Measurements from ENCODE around the gene DISC1.
"Not testable (repeated sequence)": the region's sequence is repeated elsewhere in the genome, so short reads cannot be mapped to it uniquely, and the experiment has no call there.

Gene DISC1

DNA sequence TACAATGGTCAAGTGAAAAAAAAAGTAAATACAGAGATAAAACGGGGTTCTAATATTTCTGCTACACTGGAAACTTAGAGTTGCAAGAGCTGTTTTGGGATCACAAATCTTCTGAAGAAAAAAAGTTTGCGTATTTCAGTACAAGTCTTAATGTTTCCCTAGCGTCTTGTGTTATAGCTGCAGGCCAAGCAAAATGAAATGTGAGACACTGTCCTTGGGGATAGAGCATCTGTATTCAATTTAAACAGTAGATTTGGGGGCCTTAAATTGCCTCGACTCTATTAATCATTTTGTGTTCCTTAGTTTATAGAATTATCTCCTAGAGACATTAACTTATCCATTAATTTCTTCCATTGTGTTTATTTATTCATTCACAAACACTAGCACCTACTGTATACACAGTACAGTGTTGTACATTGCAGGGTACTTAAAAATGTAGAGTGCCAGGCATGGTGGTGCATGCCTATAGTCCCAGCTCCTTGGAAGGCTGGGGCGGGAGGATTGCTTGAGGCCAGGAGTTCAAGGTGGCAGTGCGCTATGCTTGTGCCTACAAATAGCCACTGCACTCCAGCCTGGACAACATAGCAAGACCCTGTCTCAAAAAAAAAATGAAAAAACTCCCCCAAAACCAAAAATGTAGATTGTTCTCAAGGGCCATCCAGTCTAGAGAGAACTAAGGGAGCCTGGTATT is 7.9 kb downstream of the DISC1 start:
- DNase-seq (ENCODE audit: low spot score) (no peak), FAIRE-seq (no peak)

- FAIRE-seq (no peak), DNase-seq (ENCODE audit: low spot score) (peak; percentile 79)
These were observed 9.6 kb downstream of the DISC1 start for GRCh38 chr1:231636157-231636556.

DNA sequence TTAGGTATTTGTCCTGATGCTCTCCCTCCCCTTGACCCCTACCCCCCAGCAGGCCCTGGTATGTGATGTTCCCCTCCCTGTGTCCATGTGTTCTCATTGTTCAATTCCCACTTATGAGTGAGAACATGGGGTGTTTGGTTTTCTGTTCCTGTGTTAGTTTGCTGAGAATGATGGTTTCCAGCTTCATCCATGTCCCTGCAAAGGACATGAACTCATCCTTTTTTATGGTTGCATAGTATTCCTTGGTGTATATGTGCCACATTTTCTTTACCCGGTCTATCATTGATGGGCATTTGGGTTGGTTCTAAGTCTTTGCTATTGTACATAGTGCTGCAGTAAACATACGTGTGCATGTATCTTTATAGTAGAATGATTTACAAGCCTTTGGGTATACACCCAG is 10.3 kb downstream of the DISC1 start:
- not testable (repeated sequence) for FAIRE-seq; DNase-seq (ENCODE audit: low spot score)

- no peak for DNase-seq (ENCODE audit: low spot score)
- FAIRE-seq = no peak
These were observed 12.1 kb downstream of the DISC1 start for GRCh38 chr1:231638647-231639046.

GRCh38 chr1:231639819-231640218 is 13.2 kb downstream of the DISC1 start:
- DNase-seq (ENCODE audit: low spot score) = no peak
- FAIRE-seq = no peak

- FAIRE-seq; DNase-seq (ENCODE audit: low spot score): not testable (repeated sequence)
These were observed 14.9 kb downstream of the DISC1 start for GRCh38 chr1:231641444-231641843.

GRCh38 chr1:231642061-231642460 is 15.5 kb downstream of the DISC1 start:
- DNase-seq (ENCODE audit: low spot score); FAIRE-seq: not testable (repeated sequence)

DNA sequence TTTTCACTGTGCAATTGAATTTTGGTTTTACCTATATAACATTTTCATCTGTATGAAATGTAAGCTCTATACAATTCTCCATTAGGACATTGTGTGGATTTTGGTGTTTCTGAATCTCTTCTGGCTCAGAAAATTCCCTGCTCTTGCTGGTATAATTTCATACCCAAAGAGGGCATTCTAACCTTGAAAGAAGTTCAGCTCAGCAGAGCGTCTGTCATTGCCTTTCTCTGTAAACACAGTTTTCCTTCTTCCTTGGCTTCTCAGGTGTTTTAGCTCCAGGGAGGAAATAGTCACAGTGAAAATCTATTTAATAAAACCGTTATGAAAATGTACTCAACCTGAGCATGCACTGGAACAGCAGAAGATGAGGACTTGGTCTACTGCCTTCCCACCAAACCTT is 16.0 kb downstream of the DISC1 start:
- no peak for FAIRE-seq
- no peak for DNase-seq (ENCODE audit: low spot score)

DNA sequence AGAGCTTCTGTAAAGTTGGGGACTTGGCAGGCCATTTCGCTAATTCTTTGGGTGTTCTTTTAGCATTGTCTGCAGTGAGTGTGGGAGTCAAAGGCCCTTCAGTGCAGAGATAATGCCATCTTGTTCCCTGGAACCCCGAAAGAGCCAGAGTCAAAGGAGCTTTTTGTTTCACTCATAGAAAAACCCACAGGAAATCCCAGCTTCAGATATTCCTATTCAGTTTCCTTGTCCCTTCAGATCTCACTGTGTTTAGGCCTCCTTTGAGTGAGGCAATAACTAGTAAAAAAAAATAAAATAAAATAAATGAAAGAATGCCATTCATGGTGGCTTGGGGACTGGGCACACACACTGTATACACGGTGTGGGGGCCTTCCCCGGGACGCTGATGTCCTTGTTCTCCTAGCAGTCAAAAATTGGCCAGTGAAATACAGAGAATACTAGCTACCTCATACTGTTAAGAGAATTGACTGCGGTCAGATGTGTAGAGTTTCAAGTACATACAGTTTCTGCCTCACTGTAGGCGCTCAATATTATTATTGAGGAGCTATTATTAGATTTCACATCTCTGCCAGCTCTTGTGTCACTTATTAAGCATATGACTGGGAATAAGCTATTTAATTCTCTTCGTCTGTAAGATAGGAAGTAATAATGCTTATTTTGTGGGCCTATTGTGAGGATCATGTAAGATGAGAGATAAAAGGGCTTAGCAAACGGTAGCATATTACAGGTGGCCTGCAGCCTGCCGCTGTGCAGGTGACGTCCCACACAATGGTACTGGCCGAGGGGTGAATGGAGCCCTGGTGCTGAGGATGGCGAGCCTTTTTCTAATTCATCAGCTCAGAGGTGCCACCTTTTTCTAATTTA is 16.7 kb downstream of the DISC1 start:
- FAIRE-seq (no peak), DNase-seq (ENCODE audit: low spot score) (no peak)

GRCh38 chr1:231643935-231644237 is 17.3 kb downstream of the DISC1 start:
- FAIRE-seq (no peak), DNase-seq (ENCODE audit: low spot score) (no peak)

GRCh38 chr1:231645634-231646033 is 19.0 kb downstream of the DISC1 start:
- FAIRE-seq; DNase-seq (ENCODE audit: low spot score): not testable (repeated sequence)

GRCh38 chr1:231646165-231646564 is 19.6 kb downstream of the DISC1 start:
- DNase-seq (ENCODE audit: low spot score); FAIRE-seq: not testable (repeated sequence)

- not testable (repeated sequence) for DNase-seq (ENCODE audit: low spot score); FAIRE-seq
These were observed 25.2 kb downstream of the DISC1 start for GRCh38 chr1:231651621-231652260.

DNA sequence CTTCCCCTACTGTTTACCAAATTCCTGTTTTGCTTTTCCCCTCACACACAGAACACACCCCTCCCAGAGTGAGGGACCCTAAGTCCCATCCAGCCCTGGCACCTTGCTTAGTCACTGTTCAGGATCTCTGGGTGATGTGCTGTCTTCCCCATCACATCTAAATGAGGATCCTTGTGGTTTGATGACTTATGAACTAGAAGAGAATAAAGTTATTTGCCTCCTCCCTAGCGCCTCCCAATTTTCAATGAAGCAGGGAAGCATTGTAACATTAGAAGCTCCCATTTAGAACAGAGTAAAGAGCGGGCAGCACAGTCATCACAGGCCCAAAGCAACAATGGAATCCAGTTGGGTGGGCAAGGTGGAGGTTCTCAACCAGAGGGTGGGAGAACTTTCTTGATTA is 27.0 kb downstream of the DISC1 start:
- DNase-seq (ENCODE audit: low spot score) (no peak), FAIRE-seq (no peak)

- FAIRE-seq = no peak
- DNase-seq (ENCODE audit: low spot score) = no peak
These were observed 30.2 kb downstream of the DISC1 start for GRCh38 chr1:231656741-231657140.

GRCh38 chr1:231658223-231658622 is 31.6 kb downstream of the DISC1 start:
- DNase-seq (ENCODE audit: low spot score); FAIRE-seq: not testable (repeated sequence)

- no peak for DNase-seq (ENCODE audit: low spot score)
- no peak for FAIRE-seq
These were observed 33.6 kb downstream of the DISC1 start for GRCh38 chr1:231660198-231660597.

GRCh38 chr1:231663211-231663792 is 36.7 kb downstream of the DISC1 start:
- DNase-seq (ENCODE audit: low spot score) = no peak
- FAIRE-seq = no peak

- no peak for DNase-seq (ENCODE audit: low spot score)
- FAIRE-seq = no peak
These were observed 38.5 kb downstream of the DISC1 start for GRCh38 chr1:231665101-231665500.

DNA sequence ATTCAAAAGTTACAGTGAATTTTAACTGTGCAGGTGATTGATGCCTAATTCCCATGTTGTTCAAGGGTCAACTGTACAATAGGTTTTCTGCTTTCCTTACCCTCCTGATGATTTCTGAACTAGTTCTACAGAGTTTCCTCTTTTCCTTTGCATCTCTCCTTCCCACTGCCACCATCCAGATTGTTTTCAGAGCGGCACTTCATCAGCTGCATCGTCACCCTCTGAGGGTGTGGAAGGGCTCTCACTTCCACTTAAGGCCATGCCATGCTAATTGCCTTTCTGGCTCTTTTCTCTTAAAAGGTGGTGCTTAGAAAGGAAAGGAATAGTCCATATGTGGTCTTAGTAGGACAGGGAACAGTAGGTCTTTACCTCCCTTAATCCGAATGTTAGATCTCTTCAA is 39.1 kb downstream of the DISC1 start:
- FAIRE-seq = no peak
- DNase-seq (ENCODE audit: low spot score) = no peak

DNA sequence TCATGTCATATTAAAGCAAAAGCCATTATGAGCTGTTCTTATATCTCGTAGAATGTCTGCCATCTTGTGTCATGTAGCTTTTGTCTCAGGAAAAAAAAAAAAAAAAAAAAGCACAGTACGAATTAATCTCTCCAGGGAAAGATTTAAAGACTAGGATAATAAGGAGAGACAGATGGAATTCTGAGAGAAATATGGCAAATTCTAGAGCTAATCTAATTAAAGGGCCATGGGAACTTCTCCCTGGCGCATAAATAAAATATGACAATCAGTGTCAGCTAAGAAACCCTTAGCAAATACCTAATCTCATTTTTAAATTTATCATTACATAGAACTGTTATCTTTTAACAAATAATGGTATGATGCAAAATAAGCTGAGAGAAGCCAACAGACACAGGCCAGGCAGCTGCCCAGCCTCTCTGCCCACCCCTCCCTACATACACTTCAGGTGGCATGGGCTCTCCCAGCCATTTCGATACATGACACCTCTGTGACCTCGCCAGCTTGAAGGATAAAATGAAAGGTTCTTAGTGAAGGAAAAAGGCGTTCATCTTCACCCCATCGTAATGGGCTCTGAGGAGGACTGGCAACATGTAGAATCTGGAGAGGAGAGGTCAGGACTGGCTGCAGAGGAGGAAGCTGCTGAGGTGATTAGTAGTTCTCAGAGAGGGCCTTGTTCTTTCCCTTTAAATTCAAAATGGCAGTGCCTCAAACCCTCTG is 39.8 kb downstream of the DISC1 start:
- DNase-seq (ENCODE audit: low spot score) (no peak), FAIRE-seq (no peak)

Measured in urothelium cell line (cell line).